ENCODE measurements around the gene ZNF182.
"Not testable (repeated sequence)": the region's sequence is repeated elsewhere in the genome, so short reads cannot be mapped to it uniquely, and the experiment has no call there.

Gene ZNF182

DNA sequence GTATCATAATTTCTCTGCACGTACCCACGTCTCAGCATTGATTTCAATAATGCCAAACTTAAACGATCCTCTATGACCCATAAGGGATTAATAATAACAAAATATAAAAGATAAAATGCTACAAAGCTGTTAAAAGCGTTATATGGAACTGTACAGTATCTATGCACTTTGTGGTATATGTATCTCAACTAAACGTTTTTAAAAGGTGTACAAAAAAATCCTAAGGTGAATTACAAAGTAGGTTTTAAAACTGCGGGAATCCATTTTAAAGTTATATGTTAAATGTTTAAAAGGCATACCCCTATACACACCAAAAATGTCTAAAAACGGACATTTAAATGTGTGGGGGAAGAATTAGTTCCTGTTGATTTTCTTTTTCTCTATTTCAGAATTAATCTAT lies 860 bp downstream of the ZNF182 start:
- no peak for DNase-seq (ENCODE audit: low read depth, low spot score)
- peak overlapping the region; percentile 18 for H3K27ac ChIP-seq

DNA sequence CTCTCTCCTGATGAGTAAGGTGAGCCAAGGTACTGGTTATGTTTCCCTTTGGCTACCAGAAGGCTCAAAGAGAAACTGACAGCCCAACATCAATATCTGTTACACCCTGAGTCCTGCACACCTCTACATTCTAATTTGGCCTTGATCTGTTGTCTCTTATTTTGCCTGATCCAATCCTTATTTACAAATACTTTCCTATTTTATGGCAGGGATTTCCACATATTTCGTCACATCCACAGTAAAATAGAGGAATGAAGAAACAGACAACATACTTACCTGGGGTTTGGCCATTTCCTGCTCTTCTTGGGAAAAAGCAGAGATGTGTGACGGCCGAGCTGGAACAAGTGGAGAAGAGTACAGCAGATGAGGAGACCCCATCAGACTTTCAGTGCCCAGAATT lies 1.5 kb downstream of the ZNF182 start:
- peak overlapping the region; percentile 18 for H3K27ac ChIP-seq
- no peak for DNase-seq (ENCODE audit: low read depth, low spot score)

DNA sequence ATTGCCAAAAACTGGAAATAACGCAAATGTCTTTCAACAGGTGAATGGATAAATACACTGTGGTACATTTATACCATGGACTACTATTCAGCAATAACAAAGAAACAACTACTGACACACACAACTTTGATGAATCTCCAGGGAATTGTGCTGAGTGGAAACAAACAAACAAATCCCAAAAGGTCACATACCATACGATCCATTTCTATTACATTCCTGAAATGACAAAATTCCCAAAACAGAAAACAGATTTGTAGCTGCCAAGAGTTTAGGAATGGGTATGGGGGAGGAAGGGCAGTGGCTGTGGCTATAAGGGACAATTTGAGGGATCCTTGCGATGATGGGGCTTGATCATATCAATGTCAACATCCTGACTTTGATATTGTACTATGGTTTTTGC lies 2.5 kb downstream of the ZNF182 start:
- DNase-seq (ENCODE audit: low read depth, low spot score), result no peak
- no peak overlapping the region for H3K27ac ChIP-seq

DNA sequence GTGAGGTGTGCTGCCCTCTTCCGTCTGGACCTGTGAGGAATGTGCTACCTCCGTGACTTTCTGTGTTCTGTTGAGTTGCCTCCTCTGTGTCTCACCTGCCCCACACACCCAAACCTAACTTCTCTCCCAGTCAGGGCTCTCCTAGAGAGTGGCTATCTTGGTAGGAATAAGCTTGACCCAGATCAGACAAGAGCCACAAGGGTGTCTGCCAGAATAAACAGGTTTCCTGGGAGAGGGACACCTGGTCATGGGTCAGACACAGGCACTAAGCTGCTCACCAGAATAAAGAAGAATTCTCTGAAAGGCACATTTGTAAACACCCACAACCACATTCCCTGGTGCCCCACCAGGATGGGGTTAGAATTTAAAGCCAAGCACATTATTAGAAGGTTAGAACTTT lies 11.1 kb downstream of the ZNF182 start:
- no peak for DNase-seq (ENCODE audit: low read depth, low spot score)
- no peak overlapping the region for H3K27ac ChIP-seq

DNA sequence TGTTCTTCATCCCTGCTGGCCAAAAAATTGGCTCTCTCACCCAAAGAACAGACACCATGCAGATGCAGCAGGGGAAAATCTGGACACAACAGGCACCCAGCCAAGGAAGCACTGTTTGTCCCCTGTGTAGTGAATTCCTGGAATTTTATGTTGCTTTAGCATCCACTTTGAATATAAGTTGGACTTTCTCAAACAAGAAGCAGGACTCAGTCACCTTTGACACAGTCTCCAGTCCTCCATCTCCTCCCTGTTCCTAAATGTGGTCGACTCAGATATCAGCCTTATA lies 11.8 kb downstream of the ZNF182 start:
- no peak for DNase-seq (ENCODE audit: low read depth, low spot score)
- H3K27ac ChIP-seq, result peak overlapping the region; percentile 68

DNA sequence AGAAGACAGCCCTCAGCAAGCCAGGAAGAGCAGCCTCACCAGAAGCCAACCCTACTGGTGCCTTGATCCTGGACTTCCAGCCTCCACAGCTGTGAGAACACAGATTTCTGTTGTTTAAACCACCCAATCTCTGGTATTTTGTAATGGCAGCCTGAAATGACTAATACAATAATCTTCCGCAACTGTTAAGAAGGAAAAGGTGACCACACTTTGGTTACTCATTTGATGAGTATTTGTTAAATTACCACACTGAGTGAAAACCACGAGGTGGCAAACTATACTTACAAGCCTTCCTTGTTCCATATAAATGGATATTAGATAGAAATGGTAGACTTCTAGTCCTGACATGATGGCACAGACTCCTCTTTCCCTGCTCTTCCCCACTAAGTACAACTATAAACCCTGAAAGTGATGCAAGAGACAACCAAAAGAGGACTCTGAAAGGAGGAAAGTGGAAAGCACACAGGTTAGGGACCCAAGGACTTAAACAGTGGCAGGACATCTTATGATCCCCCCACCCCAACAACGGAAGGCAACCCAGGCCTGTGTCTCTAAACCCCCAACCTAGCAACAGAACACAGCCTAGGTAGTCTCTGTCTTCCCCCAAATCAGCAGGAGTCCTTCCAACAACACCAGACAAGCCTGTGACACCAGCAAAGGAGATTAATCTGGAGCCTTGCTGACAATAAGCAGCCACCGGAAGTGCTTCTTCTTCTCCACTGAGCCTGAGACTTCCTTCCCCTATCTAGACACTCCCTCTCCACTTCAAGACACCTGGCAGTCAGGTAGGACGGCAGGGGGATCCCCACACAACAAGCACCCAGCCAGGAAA lies 12.3 kb downstream of the ZNF182 start:
- DNase-seq (ENCODE audit: low read depth, low spot score), result peak; percentile 39
- peak overlapping the region; percentile 68 for H3K27ac ChIP-seq

DNA sequence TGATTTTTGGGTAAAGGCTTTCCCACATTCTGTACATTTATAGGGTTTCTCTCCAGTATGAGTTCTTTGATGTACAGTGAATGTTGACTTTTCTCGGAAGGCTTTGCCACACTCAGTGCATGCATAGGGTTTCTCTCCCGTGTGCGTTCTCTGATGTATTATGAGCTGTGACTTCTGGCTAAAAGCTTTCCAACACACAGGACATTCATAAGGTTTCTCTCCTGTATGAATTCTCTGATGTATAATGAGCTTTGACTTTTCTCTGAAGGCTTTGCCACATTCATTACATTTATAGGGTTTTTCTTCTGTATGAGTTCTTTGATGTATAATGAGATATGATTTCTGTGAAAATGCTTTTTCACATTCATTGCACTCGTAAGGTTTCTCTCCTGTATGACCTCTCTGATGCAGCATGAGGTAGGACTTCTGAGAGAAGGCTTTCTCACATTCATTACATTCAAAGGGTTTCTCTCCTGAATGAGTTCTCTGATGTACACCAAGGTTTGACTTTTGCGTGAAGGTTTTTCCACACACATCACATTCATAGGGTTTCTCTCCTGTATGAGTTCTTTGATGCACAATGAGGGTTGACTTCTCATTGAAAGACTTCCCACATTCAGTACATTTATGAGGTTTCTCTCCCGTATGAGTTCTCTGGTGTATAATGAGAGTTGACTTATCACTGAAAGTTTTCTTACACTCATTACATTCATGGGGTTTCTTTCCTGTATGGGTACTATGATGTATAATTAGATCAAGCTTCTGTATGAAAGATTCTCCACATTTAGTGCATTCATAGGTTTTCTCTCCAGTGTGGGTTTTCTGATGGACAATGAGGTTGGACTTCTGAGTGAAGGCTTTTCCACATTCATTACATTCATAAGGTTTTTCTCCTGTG lies 27.3 kb downstream of the ZNF182 start:
- no peak for DNase-seq (ENCODE audit: low read depth, low spot score)
- no peak overlapping the region for H3K27ac ChIP-seq

DNA sequence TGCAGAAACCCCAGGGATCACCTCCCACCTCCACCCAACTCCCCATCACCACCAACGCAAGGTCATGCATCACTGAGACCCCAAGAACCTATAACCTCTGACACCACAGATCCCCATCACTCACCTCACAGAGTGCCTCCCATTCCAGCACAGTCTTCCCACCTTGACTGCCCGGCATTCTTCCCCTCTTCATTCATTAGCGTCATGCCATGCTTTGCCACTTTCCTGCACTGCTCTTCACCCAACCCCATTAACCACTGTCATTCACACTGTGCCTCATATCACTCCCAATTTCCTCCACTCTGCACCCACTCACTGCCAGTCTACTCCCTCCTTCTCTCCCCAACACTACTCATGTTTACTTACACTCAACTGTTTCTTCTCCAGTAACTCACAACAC lies 30.6 kb downstream of the ZNF182 start:
- no peak overlapping the region for H3K27ac ChIP-seq
- DNase-seq (ENCODE audit: low read depth, low spot score), result no peak

DNA sequence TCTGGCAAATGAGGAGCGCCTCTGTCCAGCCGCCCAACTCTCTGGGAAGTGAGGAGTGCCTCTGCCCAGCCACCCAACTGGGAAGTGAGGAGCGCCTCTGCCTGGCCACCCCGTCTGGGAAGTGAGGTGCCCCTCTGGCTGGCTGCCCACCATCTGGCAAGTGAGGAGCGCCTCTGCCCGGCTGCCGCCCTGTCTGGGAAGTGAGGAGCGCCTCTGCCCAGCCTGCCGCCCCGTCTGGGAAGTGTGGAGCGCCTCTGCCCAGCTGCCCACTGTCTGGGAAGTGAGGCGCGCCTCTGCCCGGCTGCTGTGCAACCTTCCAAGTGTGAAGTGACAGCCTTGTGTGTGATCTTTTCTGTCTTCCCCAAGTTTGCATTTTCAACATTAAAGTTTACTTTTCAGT lies 38.3 kb downstream of the ZNF182 start:
- H3K27ac ChIP-seq; DNase-seq (ENCODE audit: low read depth, low spot score): not testable (repeated sequence)

DNA sequence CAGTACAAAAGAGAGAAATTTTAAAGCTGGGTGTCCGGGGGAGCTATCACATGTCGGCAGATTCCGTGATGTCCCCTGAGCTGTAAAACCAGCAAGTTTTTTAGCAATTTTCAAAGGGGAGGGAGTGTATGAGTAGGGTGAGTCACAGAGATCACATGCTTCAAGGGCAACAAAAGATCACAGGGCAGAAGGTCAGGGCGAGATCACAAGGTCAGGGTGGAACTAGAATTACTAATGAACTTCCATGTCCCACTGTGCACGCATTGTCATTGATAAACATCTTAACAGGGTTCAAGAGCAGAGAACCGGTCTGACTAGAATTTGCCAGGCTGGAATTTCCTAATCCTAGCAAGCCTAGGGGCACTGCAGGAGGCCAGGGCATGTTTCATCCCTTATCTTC lies 42.0 kb downstream of the ZNF182 start:
- H3K27ac ChIP-seq; DNase-seq (ENCODE audit: low read depth, low spot score): not testable (repeated sequence)

DNA sequence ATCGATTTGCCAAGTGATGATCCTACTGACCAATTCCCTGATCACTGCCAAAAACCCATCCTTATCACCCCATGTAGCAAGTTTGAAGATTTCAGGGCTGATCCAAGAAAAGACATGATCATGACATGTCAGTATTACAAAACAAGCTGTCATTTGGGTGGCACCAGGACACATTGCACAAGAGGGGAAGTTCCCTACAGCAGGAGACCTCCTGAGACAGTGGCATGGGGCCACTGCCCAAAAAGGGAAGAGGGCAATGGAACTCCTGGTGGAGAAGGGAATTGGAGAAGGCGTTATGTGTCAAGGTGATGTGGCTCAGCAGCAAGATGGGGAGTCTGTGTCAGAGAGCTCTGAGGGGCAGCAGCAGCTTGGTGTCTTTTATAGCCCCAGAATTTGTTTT lies 43.4 kb downstream of the ZNF182 start:
- H3K27ac ChIP-seq, result no peak overlapping the region
- no peak for DNase-seq (ENCODE audit: low read depth, low spot score)

DNA sequence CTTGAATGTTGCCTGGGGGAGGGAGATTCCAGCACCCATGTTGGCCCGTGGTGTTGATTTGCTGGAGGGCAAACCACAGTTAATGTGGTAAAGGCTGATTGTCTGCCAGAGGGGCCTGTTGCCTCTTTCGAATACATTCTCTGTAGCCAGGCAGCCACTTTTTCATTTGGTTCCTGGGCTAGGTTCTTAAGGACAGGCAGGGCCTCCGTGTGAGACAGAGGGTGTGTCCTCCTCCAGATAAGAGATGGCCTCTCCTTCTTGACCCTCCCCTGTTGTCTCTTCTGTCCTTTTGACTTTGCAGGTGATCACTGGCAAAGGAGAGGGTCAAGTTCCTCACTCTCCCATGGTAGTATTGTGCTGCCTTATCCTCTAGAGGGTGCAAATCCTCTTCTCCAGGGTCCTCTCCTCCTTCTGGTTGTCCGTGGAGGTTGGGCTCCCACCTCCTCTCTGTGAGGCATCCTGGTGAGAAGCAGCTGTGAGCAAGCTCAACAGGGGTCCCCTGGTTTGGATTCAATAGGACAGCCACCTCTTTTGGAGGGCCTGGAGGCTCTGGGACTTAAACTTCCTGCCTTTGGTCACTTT lies 44.9 kb downstream of the ZNF182 start:
- no peak overlapping the region for H3K27ac ChIP-seq
- DNase-seq (ENCODE audit: low read depth, low spot score), result no peak

DNA sequence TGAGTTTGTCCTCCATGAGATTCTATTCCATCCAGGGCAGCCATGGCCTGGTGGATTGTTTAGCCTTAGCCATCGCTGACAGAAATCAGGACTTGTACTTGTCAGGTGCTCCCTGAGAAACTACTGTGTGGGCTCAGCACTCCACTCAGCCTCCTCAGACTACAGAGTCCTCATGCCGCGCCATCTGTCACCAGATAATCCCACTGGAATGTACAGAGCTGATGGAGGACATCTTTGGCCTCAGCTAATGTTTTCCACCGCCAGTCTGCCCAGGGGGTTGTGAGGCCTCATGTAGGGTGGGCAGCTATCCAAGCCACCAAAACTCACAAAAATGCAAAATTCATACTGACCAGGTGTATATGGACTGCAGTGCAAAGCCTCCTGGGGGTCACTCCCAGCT lies 45.6 kb downstream of the ZNF182 start:
- H3K27ac ChIP-seq; DNase-seq (ENCODE audit: low read depth, low spot score): not testable (repeated sequence)

DNA sequence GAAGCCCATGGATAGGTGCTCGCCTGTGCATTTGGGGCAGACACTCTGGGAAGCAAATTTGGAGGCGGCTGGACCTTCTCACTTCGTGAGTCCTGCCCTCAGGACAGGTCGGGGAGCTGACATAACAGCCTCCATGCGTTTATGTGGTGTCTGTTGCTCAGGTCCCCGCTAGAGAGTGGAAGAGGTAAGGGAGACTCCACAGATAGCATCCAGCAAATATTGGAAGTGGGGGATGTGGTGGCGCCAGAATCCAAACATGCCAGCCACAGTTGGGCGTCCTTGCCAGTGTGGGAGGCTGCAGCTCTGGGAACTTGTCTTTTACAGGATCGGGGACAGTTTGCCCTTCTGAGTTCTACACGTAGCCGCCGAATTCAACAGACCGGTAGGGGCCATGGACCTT lies 47.8 kb downstream of the ZNF182 start:
- no peak overlapping the region for H3K27ac ChIP-seq
- DNase-seq (ENCODE audit: low read depth, low spot score), result no peak

DNA sequence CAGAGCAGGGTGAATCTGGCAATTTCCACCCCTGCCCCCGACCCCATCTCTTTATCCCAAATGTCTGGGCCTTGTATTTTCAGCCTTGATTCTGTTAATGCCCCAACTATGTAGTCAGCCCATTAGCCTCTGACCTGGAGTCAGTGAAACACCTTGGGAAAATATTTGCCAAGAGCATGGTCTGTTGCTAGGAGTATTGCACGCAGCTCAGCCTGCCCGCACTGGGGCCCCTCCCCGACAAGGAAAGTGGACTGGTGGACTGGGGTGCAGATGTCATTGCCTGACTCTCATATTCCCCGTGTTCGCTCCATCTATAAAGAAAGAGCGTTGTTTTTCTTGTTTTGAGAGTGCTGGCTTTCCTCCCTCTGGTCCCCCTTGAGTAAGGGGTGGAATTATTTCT lies 48.5 kb downstream of the ZNF182 start:
- not testable (repeated sequence) for DNase-seq (ENCODE audit: low read depth, low spot score); H3K27ac ChIP-seq

DNA sequence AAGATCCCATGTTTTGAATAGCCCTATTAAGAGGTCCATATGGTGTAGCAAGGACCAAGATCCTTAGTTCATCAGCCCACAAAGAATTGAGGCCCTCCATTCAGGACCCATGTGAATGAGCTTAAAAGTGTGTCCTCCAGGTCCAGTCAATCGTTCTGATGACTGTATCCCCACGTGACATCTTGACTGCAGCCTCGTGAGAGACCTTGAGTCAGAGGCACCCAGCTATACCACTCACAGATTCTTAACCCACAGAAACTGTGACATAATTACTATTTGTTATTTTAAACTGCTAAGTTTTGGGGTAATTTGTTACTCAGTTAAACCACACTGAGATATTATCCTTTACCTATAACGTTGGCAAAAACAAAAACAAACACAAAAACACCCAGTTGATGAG lies 62.4 kb downstream of the ZNF182 start:
- DNase-seq (ENCODE audit: low read depth, low spot score), result no peak
- no peak overlapping the region for H3K27ac ChIP-seq

DNA sequence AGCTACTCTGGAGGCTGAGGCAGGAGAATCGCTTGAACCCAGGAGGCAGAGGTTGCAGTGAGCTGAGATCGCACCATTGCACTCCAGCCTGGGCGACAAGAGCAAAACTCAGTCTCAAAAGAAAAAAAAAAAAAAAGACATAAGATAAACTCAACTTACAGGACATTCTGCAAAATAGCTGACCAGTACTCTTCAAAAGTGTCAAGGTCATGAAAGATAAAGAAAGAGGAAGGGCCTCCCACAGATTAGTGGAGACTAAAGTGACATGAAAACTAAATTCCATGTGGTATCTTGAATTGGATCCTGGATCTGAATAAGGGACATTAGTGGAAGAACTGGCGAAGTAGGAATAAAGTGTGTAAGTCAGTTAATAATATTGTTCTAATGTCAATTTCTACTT lies 63.3 kb downstream of the ZNF182 start:
- DNase-seq (ENCODE audit: low read depth, low spot score), result no peak
- H3K27ac ChIP-seq, result no peak overlapping the region

DNA sequence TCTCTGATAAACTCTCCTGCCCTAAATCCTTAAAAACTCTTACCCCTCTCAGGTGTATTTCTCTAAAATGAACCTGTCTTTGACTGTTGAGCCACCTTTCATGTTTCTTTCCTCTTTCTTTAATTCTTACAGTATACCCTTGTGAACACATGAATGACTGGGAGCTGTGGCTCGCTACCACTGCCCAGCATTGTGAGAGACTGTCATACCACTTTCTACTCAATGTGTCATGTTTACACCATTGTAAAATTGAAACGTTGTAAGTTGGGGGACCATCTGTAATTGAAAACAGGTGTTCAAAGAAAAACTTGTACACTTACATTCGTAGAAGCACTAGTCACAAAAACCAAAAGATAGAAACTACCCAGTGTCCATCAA lies 66.9 kb downstream of the ZNF182 start:
- H3K27ac ChIP-seq, result no peak overlapping the region
- DNase-seq (ENCODE audit: low read depth, low spot score), result no peak

DNA sequence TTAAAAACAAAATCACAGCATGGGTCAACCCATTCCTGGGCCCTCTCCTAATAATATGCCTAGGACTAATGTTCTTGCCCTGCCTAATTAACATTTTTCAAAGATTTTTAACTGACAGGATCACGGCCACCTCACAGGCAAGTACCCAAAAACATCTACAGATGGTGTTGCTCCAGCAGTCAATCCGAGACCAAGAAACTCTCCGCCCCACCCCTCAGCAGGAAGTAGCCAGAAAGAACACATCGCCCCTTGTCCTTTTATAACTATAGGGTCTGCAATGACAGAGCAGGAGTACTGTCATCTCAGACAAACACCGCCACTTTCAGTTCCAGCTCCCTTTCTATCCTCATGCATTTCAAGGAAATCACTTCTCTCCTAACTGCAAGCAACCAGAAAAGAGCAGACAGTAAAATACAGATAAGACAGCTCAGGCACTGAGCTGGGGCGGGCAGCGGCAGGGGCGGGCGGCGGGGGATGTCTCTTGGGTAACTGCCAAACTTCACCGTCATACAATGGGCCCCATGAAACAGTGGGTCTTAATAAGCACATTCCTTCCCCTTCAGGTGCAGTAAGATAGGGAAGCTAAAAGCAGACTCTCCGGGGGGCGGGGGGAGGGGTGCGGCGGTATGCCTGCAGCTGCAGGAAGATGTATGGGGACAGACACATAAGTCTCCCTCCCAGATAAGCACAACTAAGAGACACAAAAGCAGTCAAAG lies 67.4 kb downstream of the ZNF182 start:
- no peak overlapping the region for H3K27ac ChIP-seq
- DNase-seq (ENCODE audit: low read depth, low spot score), result no peak

DNA sequence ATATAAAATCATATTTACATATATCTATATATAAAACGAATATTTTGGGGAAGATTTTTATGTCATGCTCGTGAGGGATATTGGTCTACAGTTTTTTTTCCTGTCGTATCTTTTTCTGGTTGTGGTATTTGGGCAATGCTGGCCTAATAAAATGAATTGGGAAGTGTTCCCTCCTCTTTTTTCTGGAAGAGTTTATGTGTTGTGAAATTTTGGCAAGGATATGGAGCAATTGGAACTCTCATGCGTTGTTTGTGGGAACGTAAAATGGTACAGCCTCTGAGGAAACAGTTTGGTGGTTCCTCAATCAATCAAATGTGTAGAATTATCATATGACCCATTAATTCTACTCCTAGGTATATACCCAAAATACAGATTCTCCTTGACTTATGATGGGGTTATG lies 69.8 kb downstream of the ZNF182 start:
- no peak overlapping the region for H3K27ac ChIP-seq
- DNase-seq (ENCODE audit: low read depth, low spot score), result no peak

DNA sequence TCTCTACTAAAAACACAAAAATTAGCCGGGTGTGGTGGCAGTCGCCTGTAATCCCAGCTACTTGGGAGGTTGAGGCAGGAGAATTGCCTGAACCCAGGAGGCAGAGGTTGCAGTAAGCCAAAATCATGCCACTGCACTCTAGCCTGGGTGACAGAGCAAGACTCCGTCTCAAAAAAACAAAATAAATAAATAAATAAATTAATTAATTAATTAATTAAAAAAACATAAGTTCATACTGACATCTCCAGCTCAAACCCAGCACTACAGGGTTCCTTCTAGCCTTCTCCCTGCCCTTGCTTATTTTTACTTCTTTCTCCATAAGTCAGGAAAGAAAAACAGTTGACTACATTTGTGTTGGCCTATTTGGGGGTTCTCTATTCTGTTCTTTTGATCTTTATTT lies 71.8 kb downstream of the ZNF182 start:
- not testable (repeated sequence) for DNase-seq (ENCODE audit: low read depth, low spot score)

More for the DNA sequence above, 71.8 kb downstream of the ZNF182 start:
- not testable (repeated sequence) for H3K27ac ChIP-seq

All from epithelial cell of prostate (primary cell).